SU-DHL-6 (cell line): ENCODE results near the gene FGD5.

Experiments
- H2AFZ ChIP-seq: fragments of 200-600 bp; sonication (generic); 2 replicates; pipeline ENCODE4 v1.6.1; 2014; ENCODE audit warnings: low read depth, mild to moderate bottlenecking, moderate library complexity, mixed read lengths, antibody characterized with exemption, low read length; ENCODE audit not compliant: severe bottlenecking
- H3F3A ChIP-seq: fragments of 200-600 bp; shearing (Covaris generic); 2 replicates; pipeline ENCODE4 v1.6.0; 2016; ENCODE audit warnings: antibody characterized with exemption, mild to moderate bottlenecking; ENCODE audit not compliant: insufficient read depth
- H3K27ac ChIP-seq: fragments of 200-600 bp; sonication (generic); 2 replicates; pipeline ENCODE4 v1.5.1; 2016; ENCODE audit warnings: low read depth, mild to moderate bottlenecking, low read length, moderate library complexity, mixed read lengths
- H3K27me3 ChIP-seq: fragments of 200-600 bp; sonication (generic), shearing (Covaris generic); 2 replicates; pipeline ENCODE4 v1.6.0; 2014; ENCODE audit warnings: mild to moderate bottlenecking, low read length
- H3K36me3 ChIP-seq: fragments of 200-600 bp; sonication (generic); 2 replicates; pipeline ENCODE4 v1.6.1; 2014; ENCODE audit warnings: mild to moderate bottlenecking, low read length, mixed read lengths
- H3K4me2 ChIP-seq: fragments of 300-600, 200-600 bp; shearing (Covaris generic), sonication (generic); 2 replicates; pipeline ENCODE4 v1.6.0; 2014; ENCODE audit warnings: low read length, low read depth, mild to moderate bottlenecking; ENCODE audit not compliant: poor library complexity, severe bottlenecking
- H3K4me3 ChIP-seq: fragments of 200-600 bp; sonication (generic); 2 replicates; pipeline ENCODE4 v1.5.1; 2014; ENCODE audit warnings: antibody characterized with exemption, low read length, mild to moderate bottlenecking, mixed read lengths; ENCODE audit not compliant: insufficient read depth, poor library complexity, severe bottlenecking
- H3K79me2 ChIP-seq: fragments of 200-600 bp; sonication (generic); 2 replicates; pipeline ENCODE4 v1.6.1; 2014; ENCODE audit warnings: mild to moderate bottlenecking, low read length, moderate library complexity; ENCODE audit not compliant: insufficient read depth
- H3K9ac ChIP-seq: fragments of 200-600 bp; sonication (generic); 2 replicates; pipeline ENCODE4 v1.7.0; 2014; ENCODE audit warnings: mild to moderate bottlenecking, low read length
- H3K9me2 ChIP-seq: fragments of 200-600 bp; sonication (generic); replicated peaks from 2 replicates; pipeline ENCODE4 v1.6.1; 2014; ENCODE audit warnings: low read length; ENCODE audit not compliant: insufficient read depth
- H3K9me3 ChIP-seq: fragments of 200-600 bp; sonication (generic); 2 replicates; pipeline ENCODE4 v1.6.1; 2014; ENCODE audit warnings: low read length, mixed read lengths; ENCODE audit not compliant: insufficient read depth
- H4K20me1 ChIP-seq: fragments of 200-600 bp; sonication (generic); 2 replicates; pipeline ENCODE4 v1.6.1; 2014; ENCODE audit warnings: low read depth, mild to moderate bottlenecking, antibody characterized with exemption, low read length, moderate library complexity, mixed read lengths
- CTCF ChIP-seq: fragments of 200-600 bp; sonication (generic); IDR thresholded peaks from one replicate; pipeline ENCODE4 v1.5.1; 2017; ENCODE audit warnings: antibody characterized with exemption, mild to moderate bottlenecking, low read length, moderate library complexity; ENCODE audit not compliant: insufficient read depth, poor library complexity, severe bottlenecking
- EZH2phosphoT487 ChIP-seq: fragments of 200-600 bp; sonication (generic), shearing (Covaris generic); conservative IDR thresholded peaks from 2 replicates; pipeline ENCODE4 v1.6.1; 2018; ENCODE audit warnings: mild to moderate bottlenecking, antibody characterized with exemption, low read length, moderate library complexity, mixed read lengths

Gene FGD5

GRCh38 chr3:14858105-14858504 is 39.3 kb downstream of the FGD5 start:
- Histone ChIP-seq H3K4me3 (no peak overlapping the region), H3K4me2 (no peak overlapping the region), H3K9ac (no peak overlapping the region), H3K36me3 (no peaks in the 10 kb centered on the region), H2AFZ (no peak overlapping the region), H3K79me2 (no peaks in the 10 kb centered on the region), H3K27ac (no peak overlapping the region), H3K9me2 (no peaks in the 10 kb centered on the region), H3K9me3 (no peaks in the 10 kb centered on the region), H4K20me1 (no peaks in the 10 kb centered on the region), H3F3A (no peaks in the 10 kb centered on the region), H3K27me3 (no peaks in the 10 kb centered on the region)
- TF ChIP-seq CTCF (no peak), EZH2phosphoT487 (no peak)

DNA sequence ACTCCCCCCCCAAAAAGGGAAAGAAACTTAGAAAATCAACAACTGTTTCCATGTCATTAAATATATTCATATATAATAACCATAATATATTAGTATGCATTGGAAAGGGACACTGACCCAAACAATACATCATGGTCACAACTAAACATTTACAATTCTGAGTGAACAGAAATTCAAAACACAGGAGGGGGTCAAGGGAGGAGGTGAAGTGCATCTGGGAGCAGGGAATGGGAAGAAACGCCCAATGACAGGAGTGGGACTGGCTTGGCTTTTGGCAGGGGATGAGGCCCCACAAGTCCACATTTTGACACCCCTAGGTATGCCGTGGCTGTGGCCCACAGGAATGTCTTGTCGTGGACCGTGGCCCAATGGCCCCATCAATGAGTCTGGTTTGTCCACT is 41.1 kb downstream of the FGD5 start:
- no peak overlapping the region for H3K4me3 ChIP-seq
- H3K36me3 ChIP-seq: no peaks in the 10 kb centered on the region
- no peak overlapping the region for H2AFZ ChIP-seq
- H3K27ac ChIP-seq: no peak overlapping the region
- no peaks in the 10 kb centered on the region for H3K27me3 ChIP-seq
- TF ChIP-seq EZH2phosphoT487 (no peak), CTCF (no peak)
- no peaks in the 10 kb centered on the region for H3K9me3 ChIP-seq
- no peaks in the 10 kb centered on the region for H3F3A ChIP-seq
- H4K20me1 ChIP-seq: no peaks in the 10 kb centered on the region
- H3K4me2 ChIP-seq: no peak overlapping the region
- H3K9ac ChIP-seq: no peak overlapping the region
- no peaks in the 10 kb centered on the region for H3K9me2 ChIP-seq
- H3K79me2 ChIP-seq: no peaks in the 10 kb centered on the region

- Histone ChIP-seq H2AFZ (no peak overlapping the region), H3K4me3 (no peak overlapping the region), H3K4me2 (no peak overlapping the region), H3K27ac (no peak overlapping the region), H3K27me3 (no peaks in the 10 kb centered on the region), H3F3A (no peaks in the 10 kb centered on the region), H4K20me1 (no peaks in the 10 kb centered on the region), H3K79me2 (no peaks in the 10 kb centered on the region), H3K9me3 (no peaks in the 10 kb centered on the region), H3K9ac (no peak overlapping the region), H3K9me2 (no peaks in the 10 kb centered on the region), H3K36me3 (no peaks in the 10 kb centered on the region)
- TF ChIP-seq EZH2phosphoT487 (no peak), CTCF (no peak)
Measured at GRCh38 chr3:14861031-14861430, 42.3 kb downstream of the FGD5 start.
